GM19395 (cell line): ENCODE data around the gene C1orf210.

Source experiments
- ATAC-seq: cut with Tn5 transposase; IDR thresholded peaks from one replicate; pipeline ENCODE4 v1.9.1; 2021; ENCODE audit warnings: mild to moderate bottlenecking, moderate library complexity; ENCODE audit not compliant: unreplicated experiment

The C1orf210 gene

DNA sequence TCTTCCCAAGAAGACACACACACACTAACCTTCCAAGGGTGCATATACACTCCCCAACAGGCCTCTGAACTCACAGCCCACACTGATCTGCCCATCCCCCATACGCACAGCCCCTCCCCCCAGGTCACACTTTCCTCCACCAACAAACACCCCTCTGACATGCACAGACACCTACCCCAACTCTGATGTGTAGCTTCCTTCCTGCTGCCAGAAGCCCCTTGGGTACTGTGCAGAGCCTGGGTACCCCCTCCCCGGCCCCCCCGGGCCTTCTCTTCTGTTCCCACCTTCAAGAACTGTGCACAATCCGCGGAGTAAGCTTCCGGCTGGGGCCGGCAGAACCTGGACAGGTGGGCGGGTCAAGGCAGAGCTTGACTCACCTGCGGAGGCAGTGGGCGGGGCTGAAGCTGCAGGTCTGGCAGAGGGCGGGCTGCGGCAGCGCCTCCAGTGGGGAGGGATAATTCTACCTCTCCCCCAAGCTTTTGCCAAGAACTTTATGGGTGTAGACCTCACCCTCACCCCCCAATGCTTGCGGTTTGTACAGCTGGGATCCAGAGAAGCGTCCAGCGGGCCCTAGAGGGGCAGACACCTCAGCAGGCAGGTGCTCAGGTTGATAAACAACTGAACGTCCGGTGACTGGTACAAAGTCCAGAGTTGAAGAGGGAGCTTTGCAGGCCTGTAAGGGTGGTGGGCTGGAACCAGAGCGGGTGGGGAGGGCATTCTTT lies at the start of gene C1orf210:
Gene C1orf210 (minus strand): TSS at position 313 of the 722 bp plus-strand sequence. CDS start 2,311 bp downstream, outside the sequence.
- no peak for ATAC-seq

DNA sequence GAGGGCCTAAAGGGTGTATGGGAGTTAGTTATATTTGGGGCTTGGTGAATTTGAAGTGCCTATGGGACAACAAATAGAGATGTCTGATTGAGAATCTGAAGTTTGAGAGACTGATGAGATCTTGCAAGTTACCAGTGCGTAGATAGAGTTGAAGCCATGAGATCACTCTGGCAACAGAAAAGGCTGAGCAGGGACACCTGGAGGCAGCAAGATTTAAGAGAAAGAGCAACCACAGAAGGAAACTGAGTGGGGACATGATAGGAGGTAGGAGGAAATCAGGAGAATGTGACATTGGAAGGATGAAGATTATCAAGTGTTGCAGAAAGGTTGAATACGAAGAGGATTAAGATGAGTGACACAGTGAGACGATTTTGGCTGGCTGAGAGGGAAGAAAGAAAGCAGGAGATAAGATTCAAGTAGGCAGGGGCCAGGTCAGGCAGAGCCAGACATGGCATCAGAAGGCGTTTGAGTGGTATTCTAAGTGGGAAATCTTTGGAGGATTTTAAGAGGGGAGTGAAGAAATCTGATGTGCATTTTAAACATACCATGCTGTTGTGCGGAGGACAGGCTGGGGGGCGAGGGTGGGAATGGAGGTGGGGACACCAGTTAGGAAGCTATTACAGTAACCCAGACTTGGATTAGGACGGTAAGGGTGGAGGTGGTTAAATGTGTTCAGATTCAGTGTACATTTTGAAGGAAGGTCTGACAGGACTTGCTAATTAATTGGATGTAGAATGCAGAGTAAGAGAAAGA lies 49.2 kb upstream of the C1orf210 start:
- ATAC-seq = no peak

DNA sequence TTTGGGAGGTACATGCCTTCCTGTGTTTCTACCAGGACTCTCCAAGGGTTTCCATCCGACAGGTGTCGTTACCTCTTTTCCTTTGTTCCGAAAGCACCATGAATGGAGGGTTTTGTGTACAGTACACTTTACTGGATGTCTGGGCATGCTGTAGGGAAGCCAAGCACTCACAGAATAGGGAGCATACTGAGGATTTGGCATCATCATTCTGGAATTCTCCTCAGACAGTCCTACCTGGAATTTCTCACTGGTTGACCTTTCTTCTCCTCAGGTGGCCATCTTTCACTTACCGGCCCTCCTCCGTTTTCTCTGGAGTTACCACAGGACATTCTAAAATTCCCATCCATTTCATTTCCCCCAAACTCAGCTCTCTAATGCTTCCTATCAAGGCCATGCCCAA lies 46.3 kb upstream of the C1orf210 start:
- no peak for ATAC-seq

DNA sequence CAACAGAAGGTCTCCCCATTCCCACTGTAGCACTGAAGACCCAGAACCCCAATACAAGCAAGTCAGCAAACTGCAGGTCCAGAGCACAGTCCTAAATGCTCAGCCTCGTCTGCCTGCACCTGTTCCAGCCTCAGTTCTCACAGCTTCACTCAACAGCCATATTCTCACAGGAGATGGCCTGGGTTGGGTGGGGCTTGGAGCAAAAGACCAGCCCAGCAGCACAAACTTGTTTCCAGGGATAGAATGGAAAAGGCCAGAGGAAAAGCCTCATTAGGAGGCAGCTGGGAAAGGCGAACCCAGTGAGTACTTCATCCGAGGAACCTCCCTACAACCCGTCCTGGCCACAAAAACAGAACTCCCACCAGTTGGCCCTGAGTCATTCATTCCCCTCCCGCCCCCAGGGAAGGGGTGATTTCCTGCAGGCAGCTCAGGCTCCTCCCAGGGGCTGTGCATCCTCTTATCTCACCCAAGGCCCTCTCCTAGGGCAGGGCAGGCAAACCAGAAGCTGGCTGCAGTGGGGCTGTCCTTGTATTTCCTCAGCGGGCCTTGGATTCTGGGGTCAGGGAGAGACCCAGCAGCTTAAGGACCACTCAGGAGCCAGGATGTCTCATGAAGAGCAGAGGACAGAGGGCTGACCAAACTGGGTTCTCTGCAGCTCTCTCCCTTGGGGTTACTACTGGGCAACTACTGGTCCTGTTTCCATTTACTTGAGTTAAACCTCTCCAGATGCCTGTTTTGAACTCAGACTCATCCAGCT lies 44.8 kb upstream of the C1orf210 start:
- no peak for ATAC-seq

DNA sequence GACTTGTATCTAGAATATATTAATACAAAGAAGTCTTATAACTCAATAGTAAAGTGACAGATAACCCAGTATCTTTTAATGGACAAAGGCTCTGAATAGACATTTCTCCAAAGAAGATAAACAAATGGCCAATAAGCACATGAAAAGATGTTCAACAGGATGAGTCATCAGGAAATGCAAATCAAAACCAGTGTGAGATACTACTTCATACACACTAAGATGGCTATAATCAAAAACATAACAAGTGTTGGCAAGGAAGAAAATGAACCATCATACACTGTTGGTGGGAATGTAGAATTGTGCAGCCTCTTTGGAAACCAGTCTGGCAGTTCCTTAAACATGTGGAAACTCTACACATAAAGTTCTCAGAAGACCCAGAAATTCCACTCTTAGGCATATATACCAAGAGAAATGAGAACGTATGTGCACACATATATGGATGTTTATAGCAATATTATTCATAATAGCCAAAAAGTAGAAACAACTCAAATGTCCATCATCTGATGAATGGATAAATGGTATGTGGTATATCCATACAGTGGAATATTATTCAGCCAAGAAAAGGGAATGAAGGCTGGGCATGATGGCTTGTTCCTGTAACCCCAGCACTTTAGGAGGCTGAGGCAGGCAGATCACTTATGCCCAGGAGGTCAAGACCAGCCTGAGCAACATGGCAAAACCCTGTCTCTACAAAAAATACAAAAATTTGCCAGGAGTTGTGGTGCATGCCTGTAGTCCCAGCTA lies 42.3 kb upstream of the C1orf210 start:
- no peak for ATAC-seq

DNA sequence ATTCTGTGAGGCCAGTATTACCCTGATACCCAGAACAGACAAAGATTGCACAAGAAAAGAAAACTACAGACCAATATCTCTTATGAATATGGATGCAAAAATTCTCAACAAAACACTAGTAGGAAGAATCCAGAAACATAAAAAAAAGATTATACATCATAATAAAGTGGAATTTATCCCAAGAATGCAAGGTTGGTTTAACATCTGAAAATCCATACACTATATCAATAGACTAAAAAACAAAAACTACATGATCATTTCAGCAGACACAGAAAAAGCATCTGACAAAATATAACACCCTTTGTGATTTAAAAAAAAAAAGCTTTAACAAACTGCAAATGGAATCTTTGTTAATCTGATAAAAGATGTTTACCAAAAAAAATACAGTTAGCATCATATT lies 40.0 kb upstream of the C1orf210 start:
- ATAC-seq = no peak

DNA sequence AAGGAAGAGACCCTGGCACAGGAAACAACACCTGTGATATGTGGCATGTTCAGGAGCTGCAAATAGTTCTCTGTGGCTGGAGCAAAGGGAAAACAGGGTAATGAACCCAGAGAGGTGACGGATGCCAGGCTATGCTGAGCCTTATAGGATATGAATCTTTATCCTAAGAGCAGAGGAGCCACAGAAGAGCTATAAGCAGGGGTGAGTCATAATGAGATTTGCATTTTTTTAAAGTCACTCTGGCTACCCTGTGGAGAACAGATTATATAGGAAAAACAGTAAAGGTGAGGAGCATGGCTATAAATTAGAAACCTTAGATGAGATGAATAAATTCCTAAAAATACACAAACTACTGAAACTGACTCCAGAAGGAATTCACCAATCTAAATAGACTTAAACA lies 39.4 kb upstream of the C1orf210 start:
- no peak for ATAC-seq

DNA sequence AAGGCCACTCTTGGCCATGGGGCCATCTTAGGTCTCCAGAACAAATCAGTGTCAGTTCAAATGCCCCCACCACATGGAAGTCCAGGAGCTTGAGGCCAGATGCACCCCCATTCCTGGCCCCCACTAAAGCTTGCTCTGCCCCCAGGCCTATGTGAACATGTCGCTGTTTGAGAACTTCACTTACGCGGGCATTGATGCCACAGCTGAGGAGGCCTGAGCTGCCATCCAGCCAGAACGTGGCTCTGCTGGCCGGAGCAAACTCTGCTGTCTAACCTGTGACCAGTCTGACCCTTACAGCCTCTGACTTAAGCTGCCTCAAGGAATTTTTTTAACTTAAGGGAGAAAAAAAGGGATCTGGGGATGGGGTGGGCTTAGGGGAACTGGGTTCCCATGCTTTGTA lies 37.1 kb upstream of the C1orf210 start:
- no peak for ATAC-seq

DNA sequence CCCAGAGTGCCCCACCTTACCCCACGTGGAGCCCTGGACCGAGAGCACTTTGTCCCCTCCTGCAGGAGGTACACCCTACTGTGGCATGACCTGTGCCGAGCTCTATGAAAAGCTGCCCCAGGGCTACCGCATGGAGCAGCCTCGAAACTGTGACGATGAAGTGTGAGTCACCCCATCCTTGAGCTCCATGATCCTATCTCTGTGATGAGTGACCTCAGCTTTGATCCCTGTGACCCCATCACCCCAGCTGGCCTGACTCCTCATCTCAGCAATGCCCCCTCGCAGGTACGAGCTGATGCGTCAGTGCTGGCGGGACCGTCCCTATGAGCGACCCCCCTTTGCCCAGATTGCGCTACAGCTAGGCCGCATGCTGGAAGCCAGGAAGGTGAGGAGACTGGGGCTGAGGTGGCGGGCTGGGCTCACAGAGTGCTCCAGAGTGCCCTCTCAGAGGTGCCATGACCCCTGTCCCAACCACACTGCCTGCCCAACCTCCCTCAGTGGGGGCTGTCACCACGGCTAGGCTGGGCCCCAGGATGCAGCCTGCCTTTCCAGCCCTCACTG lies 36.0 kb upstream of the C1orf210 start:
- ATAC-seq = no peak

DNA sequence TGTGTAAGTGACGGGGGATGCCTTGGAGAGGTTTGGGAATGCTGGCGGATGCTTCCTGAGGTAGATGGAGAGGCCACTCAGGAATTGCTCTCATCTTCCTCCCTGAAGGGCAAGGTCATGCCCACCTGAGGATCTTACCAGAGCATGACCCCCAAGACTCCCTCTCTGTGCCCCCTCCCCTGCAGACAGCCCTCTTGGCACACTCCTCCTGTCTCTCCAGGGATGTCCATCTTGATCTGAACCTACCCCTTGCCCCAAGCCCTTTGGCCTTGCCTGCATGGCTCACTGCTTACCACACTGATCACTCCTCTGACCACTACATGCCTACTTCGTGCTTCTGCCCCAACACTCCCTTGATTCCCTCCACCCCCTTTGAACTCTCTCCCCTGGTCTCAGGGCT lies 34.4 kb upstream of the C1orf210 start:
- no peak for ATAC-seq

DNA sequence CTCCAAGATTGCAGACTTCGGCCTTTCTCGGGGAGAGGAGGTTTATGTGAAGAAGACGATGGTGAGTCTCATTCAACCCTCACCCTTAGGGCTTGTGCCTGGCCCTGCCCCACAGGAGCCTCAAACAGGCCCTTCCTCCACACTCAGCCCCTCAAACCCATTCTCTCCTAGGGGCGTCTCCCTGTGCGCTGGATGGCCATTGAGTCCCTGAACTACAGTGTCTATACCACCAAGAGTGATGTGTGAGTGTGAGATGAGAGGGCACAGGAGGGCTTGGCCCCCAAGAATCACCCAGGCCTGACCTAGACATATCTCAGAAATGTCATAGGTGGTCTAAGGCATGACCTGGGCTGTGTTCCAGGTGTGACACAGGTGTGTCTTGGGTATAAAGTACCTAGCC lies 33.9 kb upstream of the C1orf210 start:
- ATAC-seq = no peak

DNA sequence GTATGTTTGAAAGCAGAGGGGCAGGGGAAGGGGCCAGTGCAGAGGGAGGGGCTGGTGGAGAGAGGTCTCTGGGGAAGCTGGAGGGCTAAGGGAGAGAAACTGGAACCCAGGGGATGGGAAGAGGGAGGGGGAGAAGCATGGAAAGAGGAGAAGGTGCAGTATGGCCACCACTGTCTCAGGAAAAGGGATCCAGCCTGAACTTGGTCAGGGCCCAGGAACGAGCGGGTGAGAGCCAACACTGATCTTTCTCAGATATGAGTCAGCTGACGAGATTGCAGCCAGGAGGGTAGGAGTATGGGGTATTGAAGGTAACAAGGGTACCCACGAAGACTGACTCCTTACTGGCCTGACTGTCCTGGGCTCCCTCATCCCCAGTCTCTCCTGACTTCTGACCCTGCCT lies 33.5 kb upstream of the C1orf210 start:
- no peak for ATAC-seq

DNA sequence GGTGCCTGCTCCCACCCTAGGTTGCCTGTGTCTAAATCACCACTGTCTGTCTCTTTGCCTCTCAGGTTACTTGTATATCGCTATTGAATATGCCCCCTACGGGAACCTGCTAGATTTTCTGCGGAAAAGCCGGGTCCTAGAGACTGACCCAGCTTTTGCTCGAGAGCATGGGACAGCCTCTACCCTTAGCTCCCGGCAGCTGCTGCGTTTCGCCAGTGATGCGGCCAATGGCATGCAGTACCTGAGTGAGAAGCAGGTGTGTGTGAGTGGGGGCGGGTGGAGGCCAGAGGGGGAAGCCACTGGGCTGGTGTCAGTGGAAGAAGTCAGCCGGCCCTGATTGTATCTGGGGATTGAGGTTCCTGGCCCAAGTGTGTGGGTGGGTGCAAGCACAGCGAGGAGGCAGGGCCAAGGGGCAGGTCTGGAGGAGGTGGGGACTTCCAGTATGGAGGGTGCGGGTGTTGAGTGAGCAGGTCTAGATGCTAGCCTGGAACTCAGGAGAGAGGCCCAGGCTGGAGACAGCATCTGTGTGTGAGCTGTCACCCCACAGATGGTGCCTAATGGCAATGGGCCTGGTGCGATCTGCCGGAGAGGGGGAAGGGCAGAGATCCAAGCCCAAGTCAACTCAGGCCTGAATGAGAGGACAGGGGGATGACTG lies 32.6 kb upstream of the C1orf210 start:
- ATAC-seq = no peak

DNA sequence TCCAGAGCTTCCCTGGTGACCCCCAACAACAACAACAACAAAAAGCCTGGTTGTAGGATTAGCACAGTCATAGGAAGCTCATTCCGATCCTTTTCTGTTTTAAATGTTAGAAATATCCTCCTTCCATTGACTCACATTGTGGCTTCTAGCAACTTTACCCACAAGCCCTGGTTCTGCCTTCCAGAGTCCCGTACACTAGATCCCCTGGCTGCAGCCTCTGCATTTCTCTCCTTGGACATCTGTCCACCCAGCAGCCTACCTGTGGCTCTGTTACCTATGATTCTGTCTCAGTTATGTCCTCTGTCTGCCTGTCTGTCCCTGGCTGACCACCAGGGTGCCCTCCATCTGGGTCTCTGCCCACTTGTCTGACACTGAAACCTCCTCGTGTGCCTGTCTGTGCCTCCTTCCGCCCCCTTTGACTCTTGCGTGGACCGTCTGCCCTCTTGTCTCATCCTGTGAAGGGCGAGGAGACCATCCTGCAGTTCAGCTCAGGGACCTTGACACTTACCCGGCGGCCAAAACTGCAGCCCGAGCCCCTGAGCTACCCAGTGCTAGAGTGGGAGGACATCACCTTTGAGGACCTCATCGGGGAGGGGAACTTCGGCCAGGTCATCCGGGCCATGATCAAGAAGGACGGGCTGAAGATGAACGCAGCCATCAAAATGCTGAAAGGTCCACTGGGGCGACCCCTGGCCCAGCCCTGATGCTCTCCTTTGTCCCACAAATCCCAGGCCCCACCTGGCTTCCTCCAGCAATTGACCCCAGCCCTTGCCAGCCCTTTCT lies 31.5 kb upstream of the C1orf210 start:
- ATAC-seq = no peak

DNA sequence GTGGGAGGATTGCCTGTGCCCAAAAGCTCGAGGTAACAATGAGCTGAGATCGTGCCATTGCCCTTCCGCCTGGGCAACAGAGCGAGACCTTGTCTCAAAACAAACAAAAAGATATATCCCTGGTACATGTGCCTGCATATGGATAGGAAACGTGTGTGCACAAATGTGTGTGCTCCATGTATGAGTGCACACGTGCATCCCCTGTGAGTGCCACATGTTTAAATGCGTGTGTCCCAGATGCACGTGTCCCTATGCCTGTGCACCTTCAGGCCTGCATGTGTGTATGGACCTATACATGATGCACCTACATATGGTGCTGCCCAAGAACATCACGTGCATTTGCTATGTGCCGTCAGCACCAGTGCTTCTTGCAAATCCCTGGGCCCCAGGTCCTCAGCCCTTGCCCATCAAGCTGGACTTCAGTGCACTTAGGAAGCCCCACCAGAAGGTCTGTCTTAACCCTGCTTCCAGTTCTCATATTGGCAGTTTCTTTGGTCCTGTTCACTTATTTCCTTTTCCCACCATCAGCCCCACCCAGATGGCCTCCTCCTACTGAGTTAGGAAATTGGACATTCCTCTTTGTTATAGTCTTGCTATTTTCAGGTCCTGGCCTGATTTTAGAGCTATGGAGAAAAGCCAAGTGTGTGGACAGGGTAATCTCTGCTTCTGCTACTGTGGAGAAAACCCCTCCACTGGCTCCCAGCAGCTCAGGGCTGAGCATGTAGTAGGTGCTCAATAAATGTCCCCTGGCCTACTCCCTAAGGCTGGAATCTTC lies 30.8 kb upstream of the C1orf210 start:
- no peak for ATAC-seq

DNA sequence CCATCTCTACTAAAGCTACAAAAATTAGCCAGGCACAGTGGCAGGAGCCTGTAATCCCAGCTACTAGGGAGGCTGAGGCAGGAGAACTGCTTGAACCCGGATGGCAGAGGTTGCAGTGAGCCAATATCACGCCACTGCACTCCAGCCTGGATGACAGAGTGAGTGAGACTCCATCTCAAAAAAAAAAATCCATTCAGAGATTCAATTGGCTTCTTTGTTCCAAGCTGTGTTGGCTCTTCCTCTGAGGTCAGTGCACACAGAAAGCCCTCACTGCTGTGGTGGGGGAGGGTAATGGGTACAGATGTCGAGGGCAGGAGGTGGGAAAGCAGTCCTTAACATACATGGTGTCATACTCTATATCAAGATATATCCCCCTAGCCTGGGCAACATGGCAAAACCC lies 30.1 kb upstream of the C1orf210 start:
- ATAC-seq = no peak

DNA sequence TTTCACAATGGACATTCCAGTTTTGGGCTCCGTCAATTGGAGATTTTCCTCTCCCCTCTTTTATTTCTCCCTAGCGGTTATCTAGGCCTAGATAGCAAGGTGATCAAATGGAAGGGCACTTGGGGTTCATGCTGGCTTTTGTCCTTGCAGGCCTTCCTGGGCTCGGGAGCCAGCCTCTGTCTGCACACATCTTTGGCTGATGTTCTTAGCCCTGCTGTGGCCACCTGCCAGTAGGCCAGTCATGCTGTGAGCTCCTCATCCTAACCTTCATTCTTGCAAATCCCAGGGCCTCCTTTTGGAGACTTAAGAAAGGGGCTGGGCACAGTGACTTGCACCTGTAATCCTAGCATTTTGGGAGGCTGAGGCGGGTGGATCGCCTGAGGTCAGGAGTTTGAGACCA lies 28.9 kb upstream of the C1orf210 start:
- no peak for ATAC-seq

DNA sequence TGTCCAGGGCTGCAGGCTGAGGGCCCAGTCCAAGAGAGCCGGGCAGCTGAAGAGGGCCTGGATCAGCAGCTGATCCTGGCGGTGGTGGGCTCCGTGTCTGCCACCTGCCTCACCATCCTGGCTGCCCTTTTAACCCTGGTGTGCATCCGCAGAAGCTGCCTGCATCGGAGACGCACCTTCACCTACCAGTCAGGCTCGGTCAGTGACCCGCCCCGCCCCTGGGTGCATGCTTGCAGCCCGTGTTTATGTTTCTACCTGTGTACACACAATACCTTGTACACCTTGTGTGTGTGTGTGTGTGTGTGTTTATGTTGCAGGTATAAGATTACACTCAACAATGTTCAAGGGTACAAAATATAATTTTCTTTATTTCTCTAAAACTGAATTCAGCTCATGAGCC lies 28.4 kb upstream of the C1orf210 start:
- ATAC-seq = no peak
